HepG2 (cell line): Measurements from ENCODE around the gene MAPK7. TPM values are rescaled to one million over a fixed set of nuclear protein-coding genes. Genes with fewer than 3 reads are reported as not detected.

Experiments
- ATAD3A ChIP-seq: sonication (generic); formaldehyde crosslinking; IDR thresholded peaks from 2 replicates; pipeline ENCODE4 v1.4.0; 2020; ENCODE audit warnings: missing genetic modification reagents
- HOXA3 ChIP-seq: sonication (generic); formaldehyde crosslinking; IDR thresholded peaks from 2 replicates; pipeline ENCODE4 v1.5.0; 2020; ENCODE audit warnings: missing genetic modification reagents
- NCOR1 ChIP-seq: fragments of 200-600 bp; sonication (generic); IDR thresholded peaks from 2 replicates; pipeline ENCODE4 v1.7.0; 2017; ENCODE audit warnings: antibody characterized with exemption, low read length, borderline replicate concordance
- NRL ChIP-seq: sonication (generic); formaldehyde crosslinking; IDR thresholded peaks from 2 replicates; pipeline ENCODE4 v1.5.0; 2020; ENCODE audit warnings: missing genetic modification reagents, mild to moderate bottlenecking, moderate library complexity, borderline replicate concordance
- RFX3 ChIP-seq: IDR thresholded peaks from 2 replicates; pipeline ENCODE4 v1.6.1; 2016; ENCODE audit warnings: missing biosample characterization, missing genetic modification reagents
- SIN3B ChIP-seq: fragments of 150-350 bp; IDR thresholded peaks from 2 replicates; pipeline ENCODE4 v1.6.1; 2014; ENCODE audit warnings: low read length
- SOX6 ChIP-seq, 2 experiments: fragments of 450-650 bp in 1 of 2; sonication (generic) in 1 of 2; formaldehyde crosslinking in 1 of 2; IDR thresholded peaks; 2 replicates each; pipeline versions ENCODE4 v1.4.0 to v1.6.1; 2017 to 2020; ENCODE audit warnings: antibody characterized with exemption in 1 of 2, mild to moderate bottlenecking in 1 of 2, missing genetic modification reagents in 1 of 2
- TSC22D2 ChIP-seq: sonication (generic); formaldehyde crosslinking; IDR thresholded peaks from 2 replicates; pipeline ENCODE4 v1.5.1; 2020; ENCODE audit warnings: missing genetic modification reagents, mild to moderate bottlenecking, borderline replicate concordance
- YEATS4 ChIP-seq: sonication (generic); formaldehyde crosslinking; IDR thresholded peaks from 2 replicates; pipeline ENCODE4 v1.4.0; 2020; ENCODE audit warnings: missing genetic modification reagents, borderline replicate concordance
- ZBTB39 ChIP-seq: sonication (generic); formaldehyde crosslinking; IDR thresholded peaks from 2 replicates; pipeline ENCODE4 v1.5.0; 2020; ENCODE audit warnings: missing genetic modification reagents
- ZC3H4 ChIP-seq: sonication (generic); formaldehyde crosslinking; IDR thresholded peaks from 2 replicates; pipeline ENCODE4 v1.4.0; 2020; ENCODE audit warnings: missing genetic modification reagents, borderline replicate concordance
- ZNF235 ChIP-seq: sonication (generic); formaldehyde crosslinking; IDR thresholded peaks from 2 replicates; pipeline ENCODE4 v1.8.1; 2023; ENCODE audit warnings: mild to moderate bottlenecking, missing genetic modification reagents, borderline replicate concordance
- ZNF441 ChIP-seq: sonication (generic); formaldehyde crosslinking; IDR thresholded peaks from 2 replicates; pipeline ENCODE4 v1.7.0; 2021; ENCODE audit warnings: missing genetic modification reagents, borderline replicate concordance
- ZNF580 ChIP-seq: IDR thresholded peaks from 2 replicates; pipeline ENCODE4 v1.6.1; 2016; ENCODE audit warnings: low read depth, borderline replicate concordance
- polyA plus RNA-seq, 8 experiments: library from polyadenylated mRNA; depleted of rRNA in 3 of 8; stranded (reverse) in 7 of 8; unstranded in 1 of 8; fragments of >200 nt; fragmentation: Illumina TruSeq in 4 of 8; extraction: Trizol in 4 of 8; gene quantifications; 2 replicates each; pipeline versions ENCODE4 v1.2.1 to v1.2.3, GENCODE V29; 2011 to 2016; ENCODE audit warnings: low read depth in 4 of 8, missing spikeins in 1 of 8, mixed read lengths in 1 of 8; ENCODE audit not compliant: insufficient read depth in 1 of 8
- total RNA-seq, 5 experiments: library from RNA; depleted of rRNA; stranded (reverse); fragments of >200 nt; fragmentation: Illumina TruSeq; extraction: Trizol; gene quantifications; 2 replicates each; pipeline ENCODE4 v1.2.3, GENCODE V29; 2016; ENCODE audit warnings: low read depth in 1 of 5
- TF ChIP-seq, protein P1 (sequence below): IDR thresholded peaks from 2 replicates; pipeline ENCODE4 v1.6.1; 2016; ENCODE audit warnings: low read depth
- TF ChIP-seq, protein P2 (sequence below): sonication (generic); formaldehyde crosslinking; IDR thresholded peaks from 2 replicates; pipeline ENCODE4 v1.4.0; 2020; ENCODE audit warnings: missing genetic modification reagents, mild to moderate bottlenecking, borderline replicate concordance

Gene MAPK7
- total and polyA plus RNA-seq, 2 of the 13 experiments (the other 11 are each of a cell fraction or from before 2014, with no cell fraction given), result 2.9 to 5.9 TPM

- TF ChIP-seq YEATS4 (CRISPR knock-in tag), result peak; percentile 76
- TF ChIP-seq ATAD3A (CRISPR knock-in tag), result no peak
- TF ChIP-seq NRL (CRISPR knock-in tag), result peak; percentile 78; the same call in 1 of the 2 replicates
- peak; percentile 25 for TF ChIP-seq ZC3H4 (CRISPR knock-in tag)
- TF ChIP-seq SIN3B, result no peak
- peak; percentile 95 for TF ChIP-seq NCOR1
- no peak for TF ChIP-seq SOX6 (IDR thresholded peaks at IDR 0.05)
- TF ChIP-seq SOX6 (CRISPR knock-in tag; IDR thresholded peaks at IDR 0.05), result peak; percentile 92
- TF ChIP-seq, protein P1, sequence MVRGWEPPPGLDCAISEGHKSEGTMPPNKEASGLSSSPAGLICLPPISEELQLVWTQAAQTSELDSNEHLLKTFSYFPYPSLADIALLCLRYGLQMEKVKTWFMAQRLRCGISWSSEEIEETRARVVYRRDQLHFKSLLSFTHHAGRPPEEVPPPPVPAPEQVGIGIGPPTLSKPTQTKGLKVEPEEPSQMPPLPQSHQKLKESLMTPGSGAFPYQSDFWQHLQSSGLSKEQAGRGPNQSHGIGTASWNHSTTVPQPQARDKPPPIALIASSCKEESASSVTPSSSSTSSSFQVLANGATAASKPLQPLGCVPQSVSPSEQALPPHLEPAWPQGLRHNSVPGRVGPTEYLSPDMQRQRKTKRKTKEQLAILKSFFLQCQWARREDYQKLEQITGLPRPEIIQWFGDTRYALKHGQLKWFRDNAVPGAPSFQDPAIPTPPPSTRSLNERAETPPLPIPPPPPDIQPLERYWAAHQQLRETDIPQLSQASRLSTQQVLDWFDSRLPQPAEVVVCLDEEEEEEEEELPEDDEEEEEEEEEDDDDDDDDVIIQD (CRISPR knock-in tag), result peak; percentile 48; the same call in 1 of the 2 replicates
- no peak for TF ChIP-seq ZNF235
- no peak for TF ChIP-seq RFX3 (CRISPR knock-in tag)
- peak; percentile 66 for TF ChIP-seq HOXA3 (CRISPR knock-in tag)
- peak; percentile 75 for TF ChIP-seq ZNF580
- no peak for TF ChIP-seq ZBTB39
- peak; percentile 72 for TF ChIP-seq TSC22D2 (CRISPR knock-in tag)
- TF ChIP-seq, protein P2, sequence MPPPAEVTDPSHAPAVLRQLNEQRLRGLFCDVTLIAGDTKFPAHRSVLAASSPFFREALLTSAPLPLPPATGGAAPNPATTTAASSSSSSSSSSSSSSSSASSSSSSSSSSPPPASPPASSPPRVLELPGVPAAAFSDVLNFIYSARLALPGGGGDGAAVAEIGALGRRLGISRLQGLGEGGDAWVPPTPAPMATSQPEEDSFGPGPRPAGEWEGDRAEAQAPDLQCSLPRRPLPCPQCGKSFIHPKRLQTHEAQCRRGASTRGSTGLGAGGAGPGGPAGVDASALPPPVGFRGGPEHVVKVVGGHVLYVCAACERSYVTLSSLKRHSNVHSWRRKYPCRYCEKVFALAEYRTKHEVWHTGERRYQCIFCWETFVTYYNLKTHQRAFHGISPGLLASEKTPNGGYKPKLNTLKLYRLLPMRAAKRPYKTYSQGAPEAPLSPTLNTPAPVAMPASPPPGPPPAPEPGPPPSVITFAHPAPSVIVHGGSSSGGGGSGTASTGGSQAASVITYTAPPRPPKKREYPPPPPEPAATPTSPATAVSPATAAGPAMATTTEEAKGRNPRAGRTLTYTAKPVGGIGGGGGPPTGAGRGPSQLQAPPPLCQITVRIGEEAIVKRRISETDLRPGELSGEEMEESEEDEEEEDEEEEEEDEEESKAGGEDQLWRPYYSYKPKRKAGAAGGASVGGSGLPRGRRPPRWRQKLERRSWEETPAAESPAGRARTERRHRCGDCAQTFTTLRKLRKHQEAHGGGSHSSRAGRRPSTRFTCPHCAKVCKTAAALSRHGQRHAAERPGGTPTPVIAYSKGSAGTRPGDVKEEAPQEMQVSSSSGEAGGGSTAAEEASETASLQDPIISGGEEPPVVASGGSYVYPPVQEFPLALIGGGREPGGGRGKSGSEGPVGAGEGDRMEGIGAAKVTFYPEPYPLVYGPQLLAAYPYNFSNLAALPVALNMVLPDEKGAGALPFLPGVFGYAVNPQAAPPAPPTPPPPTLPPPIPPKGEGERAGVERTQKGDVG (CRISPR knock-in tag), result no peak; the same call in none of the 2 replicates
- peak; percentile 92 for TF ChIP-seq ZNF441
- TF ChIP-seq, all 625 proteins: peak for 254
These were observed 40.0 kb upstream of the MAPK7 start (continued) for GRCh38 chr17:19338031-19338990.
